ENCODE measurements around the gene ABCA1.

GRCh38 chr9:104815851-104816565 is 111.9 kb downstream of the ABCA1 start:
- no peak for TF ChIP-seq CTCF (IDR thresholded peaks at IDR 0.05 in 2 of 3, conservative IDR thresholded peaks at IDR 0.05 in 1 of 3; ENCODE audit: control insufficient read depth in 2 of 3, extremely low read depth in 1 of 3, insufficient read depth in 1 of 3, low read depth in 3 of 3, low read length in 3 of 3)
- no peak for TF ChIP-seq REST (IDR thresholded peaks at IDR 0.05; ENCODE audit: low read depth, low read length)
- TF ChIP-seq GABPA (IDR thresholded peaks at IDR 0.05; ENCODE audit: low read depth): no peak
- no peak for TF ChIP-seq E2F8 (IDR thresholded peaks at IDR 0.05; ENCODE audit: low read depth, partially characterized antibody)
- no peak for TF ChIP-seq PML (IDR thresholded peaks at IDR 0.05; ENCODE audit: low read length)
- TF ChIP-seq POLR2A (IDR thresholded peaks at IDR 0.05; ENCODE audit: low read depth, low read length): no peak
